GDM1 (cell line): ENCODE measurements around the gene TEX22.

Source experiments
- DNase-seq: peaks from one replicate; lab custom pipeline; 2025; lab: John Stamatoyannopoulos, UW

The TEX22 gene

GRCh38 chr14:105456736-105457617, 58.6 kb downstream of the TEX22 start:
- DNase-seq: no peak

- no peak for DNase-seq
Measured at GRCh38 chr14:105458010-105458409, 59.7 kb downstream of the TEX22 start.

GRCh38 chr14:105458571-105458970, 60.2 kb downstream of the TEX22 start:
- DNase-seq: no peak

DNA sequence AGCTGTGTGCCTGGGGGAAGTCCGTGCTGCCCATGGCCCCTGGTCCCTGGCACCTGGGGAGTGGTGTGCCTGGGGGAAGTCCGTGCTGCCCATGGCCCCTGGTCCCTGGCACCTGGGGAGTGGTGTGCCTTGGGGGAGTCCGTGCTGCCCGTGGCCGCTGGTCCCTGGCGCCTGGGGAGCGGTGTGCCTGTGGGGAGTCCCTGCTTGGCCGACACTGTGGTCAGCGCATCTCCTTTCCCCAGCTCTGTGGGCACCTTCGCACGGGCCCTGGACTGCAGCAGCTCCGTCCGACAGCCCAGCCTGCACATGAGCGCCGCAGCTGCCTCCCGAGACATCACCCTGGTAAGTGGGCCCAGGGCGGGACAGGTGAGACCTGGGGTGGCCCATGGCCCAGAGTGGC, 61.8 kb downstream of the TEX22 start:
- no peak for DNase-seq

DNA sequence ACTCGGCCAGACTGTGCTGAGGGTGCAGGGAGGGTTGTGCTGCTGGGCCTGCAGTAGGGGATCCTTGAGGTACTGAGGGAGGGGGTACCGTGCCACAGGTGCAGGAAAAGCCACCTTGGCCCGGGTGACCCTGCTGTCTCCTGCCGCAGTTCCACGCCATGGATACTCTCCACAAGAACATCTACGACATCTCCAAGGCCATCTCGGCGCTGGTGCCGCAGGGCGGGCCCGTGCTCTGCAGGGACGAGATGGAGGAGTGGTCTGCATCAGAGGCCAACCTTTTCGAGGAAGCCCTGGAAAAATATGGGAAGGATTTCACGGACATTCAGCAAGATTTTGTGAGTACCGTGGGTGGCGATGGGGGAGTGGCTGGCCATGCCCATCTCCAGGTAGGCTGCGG, 62.3 kb downstream of the TEX22 start:
- no peak for DNase-seq

- DNase-seq: no peak
Measured at GRCh38 chr14:105461903-105462302, 63.6 kb downstream of the TEX22 start.
